C1 segment of cervical spinal cord (tissue), 14 donors: ENCODE data around the gene BET1.

Experiments
- DNase-seq, 14 donors: peaks; one replicate each; lab custom pipeline; 2025; lab: John Stamatoyannopoulos, UW

BET1 gene

DNA sequence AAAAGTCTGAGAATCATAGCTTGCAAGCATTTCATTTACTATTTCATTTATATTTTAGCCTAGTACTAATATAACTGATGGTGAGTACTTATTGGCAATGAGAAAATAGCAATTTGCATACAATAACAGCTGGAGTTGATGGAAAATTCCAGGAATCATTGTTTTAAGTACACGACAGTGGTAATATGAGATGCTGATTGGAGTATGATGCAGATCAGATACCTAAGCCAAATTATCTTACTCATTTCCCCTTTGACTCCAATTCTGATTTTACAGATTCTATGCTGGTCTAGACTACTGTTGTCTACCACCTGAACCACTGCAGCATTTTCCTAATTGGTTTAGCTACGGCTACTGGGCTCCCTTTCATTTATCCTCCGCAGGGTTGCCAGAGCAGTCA is 45.9 kb downstream of the BET1 start:
- no peak for DNase-seq

DNA sequence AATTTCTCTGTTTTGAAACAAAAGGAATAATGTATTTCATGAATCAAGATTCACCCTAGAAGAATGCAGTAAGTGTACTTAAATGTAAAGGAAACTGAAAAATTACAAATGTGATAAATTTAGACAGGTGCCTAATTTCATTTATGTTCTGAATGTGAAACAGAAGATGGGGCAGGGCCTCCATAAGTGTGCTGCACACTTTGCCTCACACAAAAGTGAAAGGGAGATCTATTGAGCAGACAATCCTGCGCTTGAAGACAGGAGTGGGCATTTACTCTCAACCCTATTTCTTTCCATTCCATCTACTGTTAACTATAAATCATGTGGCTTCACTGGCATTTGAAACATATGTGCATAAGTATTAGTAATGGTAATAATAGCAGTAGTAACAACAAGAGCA is 46.4 kb downstream of the BET1 start:
- no peak for DNase-seq

DNA sequence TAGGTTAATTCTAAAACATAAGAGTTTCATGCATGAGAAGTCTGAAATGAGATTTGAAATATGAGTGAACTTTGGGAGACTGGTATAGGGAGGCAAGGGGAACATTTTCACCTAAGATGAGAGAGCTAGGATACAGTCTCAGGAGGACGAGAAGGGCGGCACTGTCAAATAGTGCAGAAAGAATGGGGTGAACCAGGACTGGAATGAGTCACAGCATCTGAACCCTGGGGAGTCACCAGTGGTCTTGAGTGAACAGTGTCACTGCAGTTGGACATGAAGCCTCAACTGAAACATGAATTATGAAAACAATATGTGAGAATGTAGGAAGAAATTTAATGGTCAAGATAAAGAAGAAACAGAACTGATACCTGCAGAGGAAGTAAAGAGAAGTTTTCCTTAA is 48.9 kb downstream of the BET1 start:
- no peak for DNase-seq

DNA sequence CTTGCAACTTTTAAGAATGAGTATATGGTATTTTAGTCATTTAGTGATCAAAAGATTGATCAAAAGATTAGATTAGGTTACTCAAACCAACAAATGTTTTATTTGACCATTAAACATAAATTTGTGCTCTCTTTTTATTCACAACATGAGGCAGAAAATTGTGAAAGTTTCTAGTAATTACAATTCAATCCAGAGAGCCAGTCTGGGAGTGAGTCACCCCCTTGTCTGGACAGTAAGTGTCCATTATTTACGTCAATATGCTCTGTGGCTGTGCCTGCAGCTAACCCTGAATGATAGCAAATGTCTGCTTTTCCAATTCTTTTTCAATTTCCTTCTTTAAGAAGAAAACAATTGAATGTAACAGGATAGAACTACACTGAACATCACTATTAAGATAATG is 54.7 kb downstream of the BET1 start:
- no peak for DNase-seq

DNA sequence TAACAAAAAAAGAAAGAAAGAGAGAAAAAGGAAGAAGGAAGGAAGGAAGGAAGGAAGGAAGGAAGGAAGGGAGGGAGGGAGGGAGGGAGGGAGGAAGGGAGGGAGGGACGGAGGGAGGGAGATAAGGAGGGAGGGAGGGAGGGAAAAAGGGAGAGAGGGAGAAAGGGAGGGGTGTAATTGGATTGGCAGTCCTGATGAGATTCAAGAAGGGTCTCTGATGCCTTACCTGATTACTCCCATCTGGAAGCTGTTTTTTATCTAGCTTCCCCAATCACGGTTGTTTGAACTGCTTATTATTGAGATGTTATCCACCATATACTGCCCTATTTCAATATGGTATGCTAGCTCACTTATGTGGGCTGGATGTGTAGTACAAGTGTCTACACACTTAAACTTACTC is 55.3 kb downstream of the BET1 start:
- DNase-seq = no peak

DNA sequence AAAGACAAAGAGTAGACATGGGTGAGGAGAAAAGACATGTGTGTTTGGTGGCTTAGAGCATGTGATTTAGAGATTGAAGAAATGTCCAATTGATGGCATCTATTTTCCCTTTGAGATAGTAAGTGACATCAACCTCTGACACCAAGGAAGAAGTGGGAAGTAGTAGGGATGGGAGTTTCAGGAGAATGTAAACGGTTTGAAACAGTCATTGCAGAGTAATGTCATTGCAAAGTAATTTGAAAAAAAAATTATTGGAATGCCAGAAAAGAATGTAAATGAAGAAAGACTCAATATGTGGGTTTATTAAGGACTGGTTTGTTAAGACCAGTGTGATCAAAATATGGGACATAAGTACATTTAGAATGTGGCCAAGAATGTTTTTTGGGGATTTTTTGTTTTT is 56.0 kb downstream of the BET1 start:
- no peak for DNase-seq

DNA sequence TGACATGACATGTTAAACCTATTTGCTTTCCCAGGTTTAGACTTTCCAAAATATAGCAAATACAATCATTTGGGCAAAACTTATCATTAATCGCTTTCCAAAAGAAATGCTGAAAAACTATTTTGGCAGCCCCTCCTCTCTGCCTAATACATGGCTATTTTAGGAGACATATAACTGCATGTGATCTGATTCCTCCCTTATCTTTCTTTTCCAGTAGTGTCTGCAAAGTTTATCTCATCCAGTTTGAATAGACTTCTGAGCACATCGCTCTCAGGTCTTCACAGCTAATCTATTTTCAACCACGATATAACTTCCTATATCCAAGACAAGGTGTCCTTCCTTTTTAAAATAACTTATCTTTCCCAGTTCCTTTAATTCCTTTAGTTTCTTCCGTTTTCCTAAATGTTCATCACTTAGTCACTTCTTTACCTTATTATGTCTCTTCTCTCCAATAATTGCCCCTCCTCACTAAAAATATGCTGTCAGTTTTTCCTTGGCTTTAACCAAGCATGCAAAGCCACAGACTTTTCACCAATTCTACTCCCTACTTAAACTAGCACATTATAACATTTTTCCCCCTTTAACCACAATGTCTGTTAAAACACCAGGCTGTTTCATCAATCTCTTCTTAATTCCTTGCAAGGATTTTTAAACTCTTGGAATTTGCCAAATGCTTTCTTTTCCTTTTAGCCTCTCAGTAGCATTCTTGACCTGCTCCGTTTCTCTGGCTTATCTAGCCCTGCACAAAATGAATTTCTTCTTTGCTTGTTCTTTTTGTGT is 58.2 kb downstream of the BET1 start:
- no peak for DNase-seq

DNA sequence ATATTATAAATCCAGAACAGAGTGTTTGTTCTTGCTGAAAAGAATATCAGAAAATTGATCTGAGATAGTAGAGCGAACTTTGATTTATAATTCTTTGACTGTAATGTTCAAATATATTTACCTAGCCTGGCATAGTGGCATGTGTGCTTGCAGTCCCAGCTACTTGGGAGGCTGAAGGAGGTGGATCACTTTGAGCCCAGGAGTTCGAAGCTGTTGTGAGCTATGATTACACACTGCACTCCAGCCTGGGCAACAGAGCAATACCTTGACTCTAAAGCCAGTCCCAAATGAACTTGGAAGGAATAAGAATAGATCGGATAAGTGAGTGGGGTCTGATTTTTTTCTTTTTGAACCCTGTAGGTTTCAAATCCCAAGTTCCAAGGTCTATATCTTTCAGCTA is 59.1 kb downstream of the BET1 start:
- DNase-seq = no peak

DNA sequence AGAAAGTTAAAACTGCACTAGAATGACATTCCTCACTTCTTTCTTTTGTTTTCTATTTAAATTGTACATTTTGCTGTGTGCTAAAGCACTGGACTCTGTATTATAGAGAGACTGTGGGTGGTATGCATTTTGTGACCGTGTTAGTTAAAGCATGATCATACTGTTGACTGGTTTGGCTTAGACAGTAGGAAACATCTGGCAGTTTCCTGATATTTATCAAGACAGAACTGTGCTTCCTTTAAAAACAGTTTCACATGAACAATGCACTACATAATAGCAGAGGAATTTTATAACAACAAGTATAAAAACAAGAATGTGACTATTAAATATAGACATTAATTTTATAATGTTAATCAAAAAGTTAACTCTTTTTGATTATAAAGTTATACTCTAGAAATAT is 59.5 kb downstream of the BET1 start:
- DNase-seq = no peak

DNA sequence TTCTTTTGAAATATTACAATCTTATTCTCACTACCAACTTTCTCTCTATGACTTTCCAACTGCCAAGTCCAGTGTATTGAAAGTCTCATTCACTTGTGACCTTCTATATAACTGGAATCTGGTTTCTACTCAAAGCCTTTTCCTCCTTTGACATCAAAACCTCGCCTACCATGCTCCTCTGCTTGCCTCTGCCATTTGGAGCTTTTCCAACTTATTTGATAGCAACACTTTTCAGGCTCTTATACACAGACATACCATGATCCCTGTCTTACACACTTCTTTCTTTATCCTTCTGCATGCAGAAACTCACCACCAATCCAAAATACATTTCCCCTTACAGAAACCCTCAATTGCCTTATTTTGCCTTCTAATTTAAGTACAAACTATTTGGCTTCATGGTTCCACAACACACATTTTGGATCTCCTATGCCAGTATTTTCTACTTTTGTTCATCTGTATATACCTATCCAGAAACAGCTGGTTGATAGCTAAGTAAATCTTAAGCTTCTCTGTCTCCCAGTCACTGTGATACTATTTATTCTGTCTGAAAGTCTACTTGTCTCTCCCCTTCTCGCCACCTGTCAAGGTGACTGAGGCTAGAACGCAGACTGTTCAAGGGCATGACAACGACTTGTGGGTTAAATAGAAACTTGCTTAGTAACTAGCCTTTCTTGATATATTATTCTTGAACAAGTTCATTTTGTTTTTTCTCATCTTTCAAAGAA is 60.2 kb downstream of the BET1 start:
- no peak for DNase-seq
